Lower lobe of right lung (tissue), 2 donors: Measurements from ENCODE around the gene MRGPRD. TPM values are rescaled to one million over a fixed set of nuclear protein-coding genes. Genes with fewer than 3 reads are reported as not detected.
A peak's percentile ranks its signal among the peaks of the same experiment; 100 is the strongest.

ENCODE experiments used
- ATAC-seq, 2 donors: fragments of 200-7000 bp; cut with Tn5 transposase; one replicate each; pipeline ENCODE4 v1.9.1; 2020 to 2022; ENCODE audit warnings: mild to moderate bottlenecking in 2 of 2, moderate library complexity in 2 of 2
- DNase-seq: peaks from one replicate; pipeline ENCODE4 v3.0.0-alpha.2; 2020
- H3K27ac ChIP-seq: fragments of 200-600 bp; one replicate; pipeline ENCODE4 v1.8.0; 2022
- H3K27me3 ChIP-seq: fragments of 200-600 bp; one replicate; pipeline ENCODE4 v1.8.0; 2022; ENCODE audit warnings: low read depth
- H3K36me3 ChIP-seq: fragments of 200-600 bp; one replicate; pipeline ENCODE4 v1.8.0; 2022; ENCODE audit warnings: mild to moderate bottlenecking
- H3K4me1 ChIP-seq: fragments of 200-600 bp; one replicate; pipeline ENCODE4 v1.8.0; 2022
- H3K4me3 ChIP-seq: fragments of 200-600 bp; one replicate; pipeline ENCODE4 v1.8.0; 2022; ENCODE audit warnings: mild to moderate bottlenecking
- H3K9me3 ChIP-seq: fragments of 200-600 bp; one replicate; pipeline ENCODE4 v1.8.0; 2022
- intact Hi-C: fragments of 100-400 bp; cut with DNase I; formaldehyde crosslinking; loops from one replicate; pipeline ENCODE4 v1.11.0; 2022
- total RNA-seq: library from RNA; stranded (reverse); fragmentation: NEBNext Ultra II Directional; extraction: Animal tissue kit (Norgen Biotek cat#: 25700); gene quantifications from one replicate; pipeline ENCODE4 v1.2.1, GENCODE V29; 2021
- TF ChIP-seq, protein P1 (sequence below): fragments of 200-600 bp; IDR thresholded peaks from one replicate; pipeline ENCODE4 v1.8.0; 2022; ENCODE audit warnings: antibody characterized with exemption, mild to moderate bottlenecking
- donor health status: DM: no; HTN: yes; CAD: no; lungs with severe emphysema.

Gene MRGPRD
- total RNA-seq, 1 donor from 2014 or later: not detected

DNA sequence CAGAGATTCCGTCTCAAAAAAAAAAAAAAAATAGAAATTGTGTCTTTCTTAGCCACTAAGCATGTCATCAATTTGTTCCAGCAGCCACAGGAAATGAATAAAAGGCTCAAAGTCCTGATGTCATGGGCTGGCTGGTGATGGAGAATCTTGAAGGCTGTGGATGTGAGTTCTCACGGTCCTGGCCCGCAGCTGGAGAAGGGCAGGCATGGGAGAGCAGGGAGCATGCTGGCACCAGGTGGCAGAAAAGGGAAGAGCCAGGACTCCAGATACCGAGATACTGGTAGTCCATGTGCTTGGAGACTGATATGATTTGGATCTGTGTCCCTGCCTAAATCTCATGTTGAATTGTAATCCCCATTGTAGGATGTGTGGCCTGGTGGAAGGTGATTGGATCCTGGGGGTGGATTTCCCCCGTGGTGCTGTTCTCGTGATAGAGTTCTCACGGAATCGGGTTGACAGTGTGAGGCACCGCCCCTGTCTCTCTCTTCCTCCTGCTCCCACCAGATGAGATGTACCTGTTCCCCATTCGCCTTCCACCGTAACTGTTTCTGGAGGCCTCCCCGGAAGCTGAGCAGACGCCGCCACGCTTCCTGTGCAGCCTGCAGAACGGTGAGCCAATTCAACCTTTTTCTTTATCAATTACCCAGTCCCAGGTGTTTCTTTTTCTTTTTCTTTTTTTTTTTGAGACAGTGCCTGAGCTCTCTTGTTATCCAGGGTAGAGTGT lies 18.1 kb downstream of the MRGPRD start:
- DNase-seq (peak; percentile 19), ATAC-seq (no peak)
- Histone ChIP-seq H3K4me1 (no peaks in the 10 kb centered on the region), H3K9me3 (no peaks in the 10 kb centered on the region), H3K27ac (no peak overlapping the region), H3K4me3 (no peak overlapping the region), H3K27me3 (no peaks in the 10 kb centered on the region), H3K36me3 (no peaks in the 10 kb centered on the region)
- intact Hi-C loops: no loop called here
- TF ChIP-seq, protein P1, sequence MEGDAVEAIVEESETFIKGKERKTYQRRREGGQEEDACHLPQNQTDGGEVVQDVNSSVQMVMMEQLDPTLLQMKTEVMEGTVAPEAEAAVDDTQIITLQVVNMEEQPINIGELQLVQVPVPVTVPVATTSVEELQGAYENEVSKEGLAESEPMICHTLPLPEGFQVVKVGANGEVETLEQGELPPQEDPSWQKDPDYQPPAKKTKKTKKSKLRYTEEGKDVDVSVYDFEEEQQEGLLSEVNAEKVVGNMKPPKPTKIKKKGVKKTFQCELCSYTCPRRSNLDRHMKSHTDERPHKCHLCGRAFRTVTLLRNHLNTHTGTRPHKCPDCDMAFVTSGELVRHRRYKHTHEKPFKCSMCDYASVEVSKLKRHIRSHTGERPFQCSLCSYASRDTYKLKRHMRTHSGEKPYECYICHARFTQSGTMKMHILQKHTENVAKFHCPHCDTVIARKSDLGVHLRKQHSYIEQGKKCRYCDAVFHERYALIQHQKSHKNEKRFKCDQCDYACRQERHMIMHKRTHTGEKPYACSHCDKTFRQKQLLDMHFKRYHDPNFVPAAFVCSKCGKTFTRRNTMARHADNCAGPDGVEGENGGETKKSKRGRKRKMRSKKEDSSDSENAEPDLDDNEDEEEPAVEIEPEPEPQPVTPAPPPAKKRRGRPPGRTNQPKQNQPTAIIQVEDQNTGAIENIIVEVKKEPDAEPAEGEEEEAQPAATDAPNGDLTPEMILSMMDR: no peak

DNA sequence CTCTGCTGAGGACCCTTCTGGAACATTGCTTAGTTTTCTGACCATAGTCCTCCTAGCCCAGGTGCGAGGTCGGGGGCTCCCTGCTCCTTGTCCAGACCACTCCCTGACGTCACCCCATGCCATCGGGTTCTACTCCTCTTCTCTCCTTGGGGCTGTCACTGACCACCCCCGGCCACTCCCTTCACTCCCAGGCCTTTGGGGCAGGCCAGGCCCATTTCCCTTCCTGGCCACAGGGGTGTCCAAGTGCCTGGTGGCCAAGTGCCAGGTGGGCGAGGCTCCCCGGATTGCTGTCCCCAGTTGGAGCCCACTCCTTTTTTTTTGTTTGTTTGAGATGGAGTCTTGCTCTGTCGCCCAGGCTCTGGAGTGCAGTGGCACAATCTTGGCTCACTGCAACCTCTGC lies 19.5 kb downstream of the MRGPRD start:
- TF ChIP-seq, protein P1: no peak
- intact Hi-C loops: no loop called here
- Histone ChIP-seq H3K36me3 (no peaks in the 10 kb centered on the region), H3K4me3 (no peak overlapping the region), H3K9me3 (no peaks in the 10 kb centered on the region), H3K27ac (no peak overlapping the region), H3K4me1 (no peaks in the 10 kb centered on the region), H3K27me3 (no peaks in the 10 kb centered on the region)
- DNase-seq (peak; percentile 36), ATAC-seq (no peak)

DNA sequence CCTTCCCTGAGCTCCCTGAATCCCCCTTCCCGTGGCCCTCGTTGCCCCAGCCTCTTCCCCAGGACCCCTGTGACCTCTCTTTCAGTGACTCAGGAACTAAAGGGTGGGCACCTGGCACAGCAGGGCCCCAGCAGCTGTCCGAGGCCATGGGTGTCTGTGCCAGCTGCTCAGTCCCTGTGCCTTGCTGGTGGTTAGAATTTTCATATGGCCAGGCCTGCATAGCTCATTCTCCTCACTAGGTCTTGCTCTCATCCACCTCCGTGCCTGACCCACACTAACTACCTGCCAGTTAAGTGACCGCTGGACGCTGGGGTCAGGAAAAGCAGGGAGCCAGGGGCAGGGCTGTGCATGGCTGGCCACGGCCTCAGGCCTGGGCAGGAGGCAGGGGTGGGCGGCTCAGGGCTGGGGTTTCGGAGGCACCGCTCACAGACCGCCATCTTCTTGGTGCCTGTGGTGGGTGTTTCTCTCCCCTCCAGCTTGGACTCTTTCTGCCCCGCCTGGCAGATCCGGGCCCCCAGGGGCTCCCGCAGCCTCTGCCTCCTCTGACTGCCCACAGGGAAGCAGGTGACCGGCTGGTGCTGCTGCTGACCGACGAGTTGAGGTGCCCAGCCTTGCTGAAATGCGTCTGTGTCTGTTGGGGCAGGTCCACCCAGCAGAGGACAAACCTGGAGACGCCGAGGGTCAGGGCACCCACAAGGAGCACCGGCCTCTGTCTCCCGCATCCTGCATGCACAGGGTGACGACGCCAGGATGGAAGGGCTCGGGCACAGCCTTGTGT lies 20.3 kb downstream of the MRGPRD start:
- DNase-seq (peak; percentile 30), ATAC-seq (no peak)
- Histone ChIP-seq H3K4me3 (no peak overlapping the region), H3K9me3 (no peaks in the 10 kb centered on the region), H3K27me3 (no peaks in the 10 kb centered on the region), H3K36me3 (no peaks in the 10 kb centered on the region), H3K27ac (no peak overlapping the region), H3K4me1 (peaks cover 2% of the 10 kb centered on the region)
- TF ChIP-seq, protein P1: no peak
- intact Hi-C loops: no loop called here

DNA sequence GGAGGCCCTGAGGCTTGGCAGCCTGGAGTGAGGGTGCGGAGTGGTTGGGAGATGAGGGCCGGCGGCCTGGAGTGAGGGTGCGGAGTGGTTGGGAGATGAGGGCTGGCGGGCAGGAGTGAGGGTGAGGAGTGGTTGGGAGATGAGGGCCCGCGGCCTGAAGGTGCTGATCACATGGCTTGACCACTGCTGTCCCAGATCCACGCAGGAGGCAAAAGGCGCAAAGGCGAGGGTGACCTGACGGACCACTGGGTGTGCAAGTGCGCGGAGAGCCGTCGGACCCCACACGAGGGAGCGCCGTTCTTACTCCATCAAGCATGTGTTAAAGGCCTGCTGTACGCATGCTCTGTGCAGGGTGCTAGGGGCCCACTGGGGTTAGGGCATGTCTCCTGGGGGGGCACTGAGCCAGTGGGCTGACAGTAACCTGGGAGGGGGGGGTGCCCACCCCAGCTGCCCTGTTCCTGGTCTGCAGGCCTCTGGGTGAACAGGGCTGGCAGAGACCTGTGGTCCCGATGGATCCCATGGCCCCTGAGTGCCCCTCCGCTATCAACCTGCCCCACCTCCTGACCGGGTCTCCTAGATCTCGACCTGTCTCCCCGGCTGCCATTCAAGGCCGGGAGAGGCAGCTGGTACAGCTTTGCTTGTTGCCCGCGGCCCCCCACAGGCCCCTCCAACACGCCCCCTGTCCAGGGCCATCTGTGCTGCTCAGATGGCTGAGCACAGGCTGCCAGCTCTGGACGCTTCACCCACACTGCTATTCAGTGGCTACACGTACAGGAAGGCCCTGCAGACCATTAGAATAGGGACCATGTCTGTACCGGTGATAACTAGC lies 21.1 kb downstream of the MRGPRD start:
- H3K27ac ChIP-seq: no peak overlapping the region
- H3K4me3 ChIP-seq: no peak overlapping the region
- peaks cover 9% of the 10 kb centered on the region for H3K4me1 ChIP-seq
- H3K9me3 ChIP-seq: no peaks in the 10 kb centered on the region
- DNase-seq: peak; percentile 29
- no peaks in the 10 kb centered on the region for H3K36me3 ChIP-seq
- TF ChIP-seq, protein P1: no peak
- no peaks in the 10 kb centered on the region for H3K27me3 ChIP-seq
- ATAC-seq: no peak
- intact Hi-C loops: no loop called here

DNA sequence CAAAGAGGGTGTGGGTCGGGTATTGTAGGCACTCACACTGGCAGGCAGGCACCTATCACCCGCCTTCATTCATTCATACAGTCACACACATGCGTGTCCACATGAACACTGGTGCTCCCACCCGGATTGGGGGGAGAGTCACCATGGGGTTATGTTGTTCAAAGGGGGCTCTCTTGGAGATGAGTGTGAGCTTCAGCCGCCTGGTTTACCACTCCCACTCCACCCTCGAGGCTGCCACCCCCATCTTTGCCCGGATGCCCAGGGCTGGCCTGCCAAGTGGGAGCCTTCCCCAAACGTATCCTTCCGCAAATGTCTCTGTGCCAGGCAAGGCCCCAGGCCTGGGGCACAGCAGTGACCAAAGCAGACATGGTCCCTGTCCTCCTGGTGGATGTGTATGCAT lies 22.6 kb downstream of the MRGPRD start:
- Histone ChIP-seq H3K4me1 (peaks cover 9% of the 10 kb centered on the region), H3K27ac (no peak overlapping the region), H3K9me3 (no peaks in the 10 kb centered on the region), H3K27me3 (no peaks in the 10 kb centered on the region), H3K4me3 (no peak overlapping the region), H3K36me3 (no peaks in the 10 kb centered on the region)
- intact Hi-C loops: no loop called here
- TF ChIP-seq, protein P1: no peak
- ATAC-seq (no peak), DNase-seq (peak; percentile 13)
